Measurements from ENCODE around the gene CHRNA9. TPM values are rescaled to one million over a fixed set of nuclear protein-coding genes. Genes with fewer than 3 reads are reported as not detected.

Gene CHRNA9
- total RNA-seq, 4 donors from 2014 or later: not detected

- TF ChIP-seq, protein P1, sequence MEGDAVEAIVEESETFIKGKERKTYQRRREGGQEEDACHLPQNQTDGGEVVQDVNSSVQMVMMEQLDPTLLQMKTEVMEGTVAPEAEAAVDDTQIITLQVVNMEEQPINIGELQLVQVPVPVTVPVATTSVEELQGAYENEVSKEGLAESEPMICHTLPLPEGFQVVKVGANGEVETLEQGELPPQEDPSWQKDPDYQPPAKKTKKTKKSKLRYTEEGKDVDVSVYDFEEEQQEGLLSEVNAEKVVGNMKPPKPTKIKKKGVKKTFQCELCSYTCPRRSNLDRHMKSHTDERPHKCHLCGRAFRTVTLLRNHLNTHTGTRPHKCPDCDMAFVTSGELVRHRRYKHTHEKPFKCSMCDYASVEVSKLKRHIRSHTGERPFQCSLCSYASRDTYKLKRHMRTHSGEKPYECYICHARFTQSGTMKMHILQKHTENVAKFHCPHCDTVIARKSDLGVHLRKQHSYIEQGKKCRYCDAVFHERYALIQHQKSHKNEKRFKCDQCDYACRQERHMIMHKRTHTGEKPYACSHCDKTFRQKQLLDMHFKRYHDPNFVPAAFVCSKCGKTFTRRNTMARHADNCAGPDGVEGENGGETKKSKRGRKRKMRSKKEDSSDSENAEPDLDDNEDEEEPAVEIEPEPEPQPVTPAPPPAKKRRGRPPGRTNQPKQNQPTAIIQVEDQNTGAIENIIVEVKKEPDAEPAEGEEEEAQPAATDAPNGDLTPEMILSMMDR (IDR thresholded peaks at IDR 0.05; ENCODE audit: low read depth): no peak
Observed at GRCh38 chr4:40394236-40394635, 59.1 kb downstream of the CHRNA9 start.

GRCh38 chr4:40395166-40395900 is 60.2 kb downstream of the CHRNA9 start:
- TF ChIP-seq, protein P1 (IDR thresholded peaks at IDR 0.05; ENCODE audit: low read depth): no peak

GRCh38 chr4:40395908-40396793 is 61.0 kb downstream of the CHRNA9 start:
- TF ChIP-seq, protein P1 (IDR thresholded peaks at IDR 0.05; ENCODE audit: low read depth): no peak

DNA sequence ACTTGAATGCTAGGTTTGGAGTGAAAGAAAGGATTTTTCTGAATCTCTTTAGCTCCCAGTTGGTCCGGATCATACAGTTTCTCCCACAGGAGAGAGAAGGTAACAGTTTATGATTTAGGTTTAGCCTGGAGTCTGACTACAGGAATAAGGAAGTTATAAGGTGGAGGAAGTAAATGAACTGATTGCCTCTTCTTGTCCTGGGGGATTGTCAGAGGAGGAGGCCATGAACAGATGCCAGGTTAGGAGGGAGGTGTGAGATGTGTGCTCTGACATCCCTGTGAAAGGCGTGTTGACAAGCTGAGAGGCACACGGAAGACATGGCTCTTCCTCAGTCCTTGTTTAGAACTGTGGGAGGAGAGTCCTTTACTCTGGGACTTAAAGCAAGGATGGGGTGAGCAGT is 64.4 kb downstream of the CHRNA9 start:
- TF ChIP-seq, protein P1 (IDR thresholded peaks at IDR 0.05; ENCODE audit: low read depth): no peak

DNA sequence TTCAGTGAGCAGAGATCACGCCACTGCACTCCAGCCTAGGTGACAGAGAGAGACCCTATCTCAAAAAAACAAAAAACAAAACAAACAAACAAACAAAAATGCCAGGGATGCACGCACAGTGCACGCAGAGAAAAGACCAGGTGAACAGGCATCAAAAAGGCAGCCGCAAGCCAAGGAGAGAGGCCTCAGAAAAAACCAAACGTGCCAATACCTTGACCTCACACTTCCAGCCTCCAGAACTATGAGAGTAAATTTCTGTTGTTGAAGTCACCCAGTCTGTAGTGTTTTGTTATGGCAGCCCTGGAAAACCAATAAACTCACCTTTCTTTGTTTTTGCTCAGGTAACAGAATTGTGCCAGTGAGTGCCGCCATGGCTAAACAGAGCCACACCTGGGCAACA is 66.0 kb downstream of the CHRNA9 start:
- TF ChIP-seq, protein P1 (IDR thresholded peaks at IDR 0.05; ENCODE audit: low read depth): no peak

DNA sequence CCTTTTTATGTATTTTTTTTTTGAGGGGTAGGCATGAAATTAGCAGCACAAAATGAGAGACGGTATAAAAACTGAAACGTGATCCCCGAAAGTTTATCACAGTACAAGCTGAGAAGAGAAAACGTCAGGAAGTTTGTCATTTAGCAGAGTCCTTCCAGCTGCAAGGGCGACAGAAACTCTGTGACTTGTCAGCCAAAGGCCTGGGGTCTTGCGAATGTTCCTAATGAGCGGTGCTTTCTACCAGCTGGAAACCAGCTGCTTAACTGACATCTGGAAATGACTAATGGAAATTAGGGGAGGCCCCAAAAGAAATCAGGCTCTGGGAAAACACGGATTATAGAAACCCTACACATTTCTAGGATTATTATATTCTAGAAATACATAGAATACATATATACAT is 66.5 kb downstream of the CHRNA9 start:
- TF ChIP-seq, protein P1 (IDR thresholded peaks at IDR 0.05; ENCODE audit: low read depth): no peak

- TF ChIP-seq, protein P1 (IDR thresholded peaks at IDR 0.05; ENCODE audit: low read depth): no peak
Observed at GRCh38 chr4:40402556-40402955, 67.4 kb downstream of the CHRNA9 start.
